Uterus (tissue), 4 donors: Measurements from ENCODE around the gene SFSWAP. TPM values are rescaled to one million over a fixed set of nuclear protein-coding genes. Genes with fewer than 3 reads are reported as not detected.

Source experiments
- DNase-seq, 2 donors: peaks; one replicate each; pipeline ENCODE4 v3.0.0-alpha.2; 2019 to 2020
- H3K27ac ChIP-seq, 2 donors: fragments of 200-600 bp; sonication (generic); 1 replicate in 1 of 2; 2 replicates in 1 of 2; pipeline ENCODE4 v1.5.1; 2016 to 2018
- H3K27me3 ChIP-seq, 2 donors: fragments of 200-600 bp; sonication (generic); one replicate each; pipeline ENCODE4 v1.5.1; 2018 to 2019; ENCODE audit warnings: control low read depth in 1 of 2
- H3K36me3 ChIP-seq, 2 donors: fragments of 200-600 bp; sonication (generic); one replicate each; pipeline ENCODE4 v1.5.1; 2019; ENCODE audit warnings: control low read depth in 1 of 2
- H3K4me1 ChIP-seq, 2 donors: fragments of 200-600 bp; sonication (generic); one replicate each; pipeline ENCODE4 v1.5.1; 2018 to 2019; ENCODE audit warnings: control low read depth in 1 of 2
- H3K4me3 ChIP-seq, 2 donors: fragments of 200-600 bp; sonication (generic); 1 replicate in 1 of 2; 2 replicates in 1 of 2; pipeline ENCODE4 v1.5.1; 2018 to 2019; ENCODE audit warnings: mild to moderate bottlenecking in 1 of 2
- H3K9me3 ChIP-seq, 2 donors: fragments of 200-600 bp; sonication (generic); one replicate each; pipeline ENCODE4 v1.5.1; 2019; ENCODE audit warnings: control low read depth in 1 of 2
- CTCF ChIP-seq, 4 experiments: fragments of 200-600 bp in 2 of 4; fragments of 450-650 bp in 2 of 4; sonication (generic) in 2 of 4; IDR thresholded peaks; one replicate each; pipeline ENCODE4 v1.5.1; 2016 to 2019; ENCODE audit warnings: antibody characterized with exemption in 4 of 4, mild to moderate bottlenecking in 2 of 4, moderate library complexity in 1 of 4
- POLR2A ChIP-seq, 2 donors: fragments of 450-650 bp; IDR thresholded peaks; one replicate each; pipeline ENCODE4 v1.6.1; 2016; ENCODE audit warnings: antibody characterized with exemption in 2 of 2, mild to moderate bottlenecking in 1 of 2, moderate library complexity in 1 of 2
- intact Hi-C: fragments of 100-400 bp; cut with DNase I; formaldehyde crosslinking; loops from one replicate; pipeline ENCODE4 v1.15.1; 2023; ENCODE audit warnings: low total_unique reads
- total RNA-seq, 4 donors: library from RNA; depleted of rRNA in 3 of 4; stranded (reverse); fragments of >200 nt in 3 of 4; gene quantifications; one replicate each; pipeline versions ENCODE4 v1.1.0 to v1.2.4, GENCODE V29; 2014 to 2023
- donor health status: DM: yes; HTN: yes; CAD: no.

Gene SFSWAP
- total RNA-seq, 4 donors from 2014 or later: 25.3 to 78.1 (median 55.2) TPM

DNA sequence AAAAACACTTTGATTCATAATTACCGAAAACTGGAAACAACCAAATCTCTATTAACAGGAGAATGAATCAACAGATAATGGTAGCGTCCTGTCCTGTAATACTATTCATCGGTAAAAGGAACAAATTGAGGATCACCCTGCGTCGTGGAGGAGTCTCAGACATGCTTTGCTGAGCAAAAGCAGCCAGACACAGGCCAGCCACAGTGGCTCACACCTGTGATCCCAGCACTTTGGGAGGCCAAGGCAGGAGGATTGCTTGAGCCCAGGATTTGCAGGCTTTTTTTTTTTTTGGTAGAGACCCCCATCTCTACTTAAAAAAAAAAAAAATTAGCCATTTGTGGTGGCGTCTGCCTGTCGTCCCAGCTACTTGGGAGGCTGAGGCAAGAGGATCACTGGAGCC is 83.2 kb downstream of the SFSWAP start:
- H3K27ac ChIP-seq: no peak overlapping the region
- no peak for DNase-seq
- no peak overlapping the region for H3K4me3 ChIP-seq
- TF ChIP-seq CTCF (IDR thresholded peaks at IDR 0.05): no peak
- TF ChIP-seq POLR2A (IDR thresholded peaks at IDR 0.05): no peak
- H3K9me3 ChIP-seq: no peaks in the 10 kb centered on the region
- intact Hi-C loops: no loop called here
- H3K27me3 ChIP-seq: no peaks in the 10 kb centered on the region
- H3K36me3 ChIP-seq: no peaks in the 10 kb centered on the region
- H3K4me1 ChIP-seq: no peaks in the 10 kb centered on the region

GRCh38 chr12:131794573-131794972 is 83.7 kb downstream of the SFSWAP start:
- Histone ChIP-seq H3K27me3 (no peaks in the 10 kb centered on the region), H3K9me3 (no peaks in the 10 kb centered on the region), H3K4me3 (no peak overlapping the region), H3K4me1 (no peaks in the 10 kb centered on the region), H3K36me3 (no peaks in the 10 kb centered on the region), H3K27ac (no peak overlapping the region)
- intact Hi-C loops: no loop called here
- no peak for DNase-seq
- no peak for TF ChIP-seq CTCF (IDR thresholded peaks at IDR 0.05)
- no peak for TF ChIP-seq POLR2A (IDR thresholded peaks at IDR 0.05)

DNA sequence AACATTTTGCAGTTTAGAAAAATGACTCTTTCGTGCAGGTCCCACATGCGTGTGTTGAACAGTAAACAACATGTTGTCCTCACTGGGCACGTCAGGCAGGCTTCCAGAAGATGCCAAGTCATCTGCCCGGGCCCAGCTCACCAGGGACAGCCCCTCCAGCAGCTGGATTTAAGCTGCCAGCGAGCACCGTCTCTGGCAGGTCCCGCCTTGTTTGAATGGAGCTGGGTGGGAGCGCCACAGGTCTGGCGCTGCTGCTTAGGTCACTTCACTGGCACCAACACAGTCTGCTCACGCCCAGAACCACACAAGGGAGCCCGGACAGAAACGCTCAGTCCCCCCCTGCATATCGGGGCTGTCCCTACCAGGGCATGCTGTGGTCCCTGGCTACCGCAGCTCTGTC is 84.2 kb downstream of the SFSWAP start:
- no peaks in the 10 kb centered on the region for H3K9me3 ChIP-seq
- H3K36me3 ChIP-seq: no peaks in the 10 kb centered on the region
- intact Hi-C loops: no loop called here
- DNase-seq: no peak
- no peaks in the 10 kb centered on the region for H3K4me1 ChIP-seq
- H3K4me3 ChIP-seq: no peak overlapping the region
- no peaks in the 10 kb centered on the region for H3K27me3 ChIP-seq
- H3K27ac ChIP-seq: no peak overlapping the region
- no peak for TF ChIP-seq CTCF (IDR thresholded peaks at IDR 0.05)
- TF ChIP-seq POLR2A (IDR thresholded peaks at IDR 0.05): no peak

DNA sequence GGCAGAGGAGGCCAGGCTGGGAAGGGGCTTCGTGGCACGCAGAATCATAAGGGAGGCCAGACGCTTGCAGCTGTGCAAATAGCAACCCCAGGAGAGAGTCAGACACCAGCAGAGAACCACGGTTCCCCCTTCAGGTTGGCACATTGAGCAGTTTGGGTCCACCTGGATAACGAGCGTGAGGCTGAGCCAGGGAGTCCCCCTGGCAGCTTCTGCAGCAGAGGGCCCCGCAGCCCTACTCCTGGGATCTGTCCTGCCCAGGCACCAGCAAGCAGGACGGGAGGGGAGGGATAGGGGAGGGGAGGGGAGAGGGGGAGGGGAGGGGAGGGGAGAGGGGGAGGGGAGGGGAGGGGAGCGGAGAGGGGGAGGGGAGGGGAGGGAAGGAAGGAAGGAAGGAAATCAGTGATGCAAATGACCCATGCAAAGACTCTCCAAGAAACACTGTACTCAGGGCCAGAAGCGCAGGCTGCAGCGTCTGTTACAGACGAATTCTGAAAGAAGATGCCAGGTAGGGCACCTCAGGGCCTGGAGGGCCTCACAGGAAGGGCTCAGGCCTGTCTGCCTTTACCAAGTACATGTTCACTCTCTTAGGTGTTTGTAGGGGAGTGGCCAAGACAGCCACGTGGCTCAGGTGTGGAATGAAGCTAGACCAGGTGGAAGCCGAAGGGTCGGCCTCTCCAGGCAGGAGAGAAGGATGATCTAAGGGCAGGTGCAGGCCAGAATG is 85.0 kb downstream of the SFSWAP start:
- no peak for DNase-seq
- Histone ChIP-seq H3K9me3 (no peaks in the 10 kb centered on the region), H3K27me3 (no peaks in the 10 kb centered on the region), H3K4me3 (no peak overlapping the region), H3K27ac (no peak overlapping the region), H3K36me3 (no peaks in the 10 kb centered on the region), H3K4me1 (no peaks in the 10 kb centered on the region)
- intact Hi-C loops: no loop called here
- TF ChIP-seq CTCF (IDR thresholded peaks at IDR 0.05): no peak
- no peak for TF ChIP-seq POLR2A (IDR thresholded peaks at IDR 0.05)

- Histone ChIP-seq H3K27ac (no peak overlapping the region), H3K36me3 (no peaks in the 10 kb centered on the region), H3K4me1 (no peaks in the 10 kb centered on the region), H3K27me3 (no peaks in the 10 kb centered on the region), H3K9me3 (no peaks in the 10 kb centered on the region), H3K4me3 (no peak overlapping the region)
- no peak for DNase-seq
- intact Hi-C loops: no loop called here
- no peak for TF ChIP-seq CTCF (IDR thresholded peaks at IDR 0.05)
- TF ChIP-seq POLR2A (IDR thresholded peaks at IDR 0.05): no peak
These were observed 85.5 kb downstream of the SFSWAP start for GRCh38 chr12:131796411-131796736.
